Spleen (tissue), 7 donors: ENCODE results near the gene MYOF.

Source experiments
- CTCF ChIP-seq, 11 experiments: fragments of 200-600 bp in 7 of 11; fragments of 450-650 bp in 4 of 11; sonication (generic) in 4 of 11; IDR thresholded peaks in 8 of 11; conservative IDR thresholded peaks in 3 of 11; 1 replicate in 7 of 11; 2 replicates in 4 of 11; pipeline versions ENCODE4 v1.4.0 to v1.8.0; 2016 to 2021; ENCODE audit warnings: antibody characterized with exemption in 11 of 11, inconsistent platforms in 4 of 11, mild to moderate bottlenecking in 1 of 11
- POLR2A ChIP-seq, 3 donors: fragments of 450-650 bp; IDR thresholded peaks; one replicate each; pipeline ENCODE4 v1.5.1; 2017; ENCODE audit warnings: antibody characterized with exemption in 3 of 3, mild to moderate bottlenecking in 1 of 3
- donor health status: DM: no; HTN: no; CAD: no; lungs with moderate emphysema.
- donor health status: DM: no; HTN: no; CAD: no.
- donor health status: DM: no; HTN: no; CAD: no.

GRCh38 chr10:93451244-93451947 is 30.7 kb downstream of the MYOF start:
- TF ChIP-seq CTCF (IDR thresholded peaks at IDR 0.05 in 8 of 11, conservative IDR thresholded peaks at IDR 0.05 in 3 of 11) (no peak), POLR2A (IDR thresholded peaks at IDR 0.05) (no peak)
